ENCODE data around the gene PDCD2L. TPM values are rescaled to one million over a fixed set of nuclear protein-coding genes. Genes with fewer than 3 reads are reported as not detected.

Gene PDCD2L
- total RNA-seq, 1 donor from 2014 or later, result 30.0 TPM

GRCh38 chr19:34364462-34364829, 39.8 kb upstream of the PDCD2L start:
- TF ChIP-seq CTCF (IDR thresholded peaks at IDR 0.05), result no peak
- H3K36me3 ChIP-seq, result peaks cover 14 to 23% of the 10 kb centered on the region in 2 donors
- intact Hi-C loops (cut with DNase I), result no loop called here
- H3K4me3 ChIP-seq, result peak overlapping the region; percentile 95 to 97
- no peaks in the 10 kb centered on the region for H3K9me3 ChIP-seq
- no peak for DNase-seq (ENCODE audit: low spot score in 2 of 2)
- peaks cover 8 to 14% of the 10 kb centered on the region in 2 donors for H3K4me1 ChIP-seq
- no peaks in the 10 kb centered on the region for H3K27me3 ChIP-seq
- peak overlapping the region in 1 of 2 donors; percentile 62 for H3K27ac ChIP-seq

GRCh38 chr19:34364830-34365462, 39.3 kb upstream of the PDCD2L start, which contains the start of gene GPI:
Gene GPI, plus strand, starts transcription at chr19:34365196. Its CDS starts 71 bp downstream, at chr19:34365267.
- peak in 1 of 2 donors; percentile 77 for DNase-seq (ENCODE audit: low spot score in 2 of 2)
- Histone ChIP-seq H3K4me1 (peaks cover 8 to 14% of the 10 kb centered on the region in 2 donors), H3K27me3 (no peaks in the 10 kb centered on the region), H3K36me3 (peaks cover 18 to 28% of the 10 kb centered on the region in 2 donors), H3K27ac (peak within 1 kb of the TSS; percentile 62 to 82), H3K9me3 (no peaks in the 10 kb centered on the region), H3K4me3 (peak within 1 kb of the TSS; percentile 95 to 97)
- no peak for TF ChIP-seq CTCF (IDR thresholded peaks at IDR 0.05)
- intact Hi-C loops (cut with DNase I), result no loop called here

GRCh38 chr19:34365463-34366401, 38.5 kb upstream of the PDCD2L start:
- Histone ChIP-seq H3K4me3 (peak overlapping the region; percentile 95 to 97), H3K27ac (peak overlapping the region; percentile 62 to 82), H3K4me1 (peaks cover 8 to 14% of the 10 kb centered on the region in 2 donors), H3K36me3 (peaks cover 18 to 35% of the 10 kb centered on the region in 2 donors), H3K27me3 (no peaks in the 10 kb centered on the region), H3K9me3 (no peaks in the 10 kb centered on the region)
- no peak for TF ChIP-seq CTCF (IDR thresholded peaks at IDR 0.05)
- peak in 1 of 2 donors; percentile 73 for DNase-seq (ENCODE audit: low spot score in 2 of 2)
- intact Hi-C loops (cut with DNase I), result no loop called here

GRCh38 chr19:34366738-34367623, 37.2 kb upstream of the PDCD2L start:
- Histone ChIP-seq H3K4me3 (peak overlapping the region in 1 of 2 donors; percentile 95), H3K36me3 (peaks cover 18 to 39% of the 10 kb centered on the region in 2 donors)

More at GRCh38 chr19:34366738-34367623, 37.2 kb upstream of the PDCD2L start:
- Histone ChIP-seq H3K9me3 (no peaks in the 10 kb centered on the region), H3K4me1 (peaks cover 8 to 14% of the 10 kb centered on the region in 2 donors), H3K27ac (no peak overlapping the region), H3K27me3 (no peaks in the 10 kb centered on the region)
- no peak for DNase-seq (ENCODE audit: low spot score in 2 of 2)
- no peak for TF ChIP-seq CTCF (IDR thresholded peaks at IDR 0.05)
- intact Hi-C loops (cut with DNase I), result no loop called here

All from ascending aorta (tissue), 2 donors.